Posterior vena cava (tissue), 2 donors: ENCODE results near the gene MEGF10. TPM values are rescaled to one million over a fixed set of nuclear protein-coding genes. Genes with fewer than 3 reads are reported as not detected.
"Not testable (repeated sequence)": the region's sequence is repeated elsewhere in the genome, so short reads cannot be mapped to it uniquely, and the experiment has no call there.

Experiments
- DNase-seq: peaks from one replicate; pipeline ENCODE4 v3.0.0-alpha.2; 2020; ENCODE audit warnings: low spot score
- intact Hi-C, 2 donors: fragments of 100-400 bp; cut with DNase I; formaldehyde crosslinking; loops; one replicate each; pipeline versions ENCODE4 v1.14.1 to v1.14.2; 2022 to 2023
- long read RNA-seq, 2 donors: library from polyadenylated mRNA; unstranded; transcript quantifications; one replicate each; pipeline ENCODE4 v2.0.0, GENCODE V29; 2020 to 2021
- total RNA-seq, 2 donors: library from RNA; stranded (reverse); fragmentation: NEBNext Ultra II Directional; extraction: Animal tissue kit (Norgen Biotek cat#: 25700); gene quantifications; one replicate each; pipeline ENCODE4 v1.2.1, GENCODE V29; 2021
- donor health status: DM: yes; HTN: yes; CAD: no.
- donor health status: DM: yes; HTN: yes; CAD: no.

MEGF10 gene
- under 1 TPM; 0.19 to 0.29 TPM for total RNA-seq
- long read RNA-seq, donor 1: 0 reads
- long read RNA-seq, donor 2: 0 reads

DNA sequence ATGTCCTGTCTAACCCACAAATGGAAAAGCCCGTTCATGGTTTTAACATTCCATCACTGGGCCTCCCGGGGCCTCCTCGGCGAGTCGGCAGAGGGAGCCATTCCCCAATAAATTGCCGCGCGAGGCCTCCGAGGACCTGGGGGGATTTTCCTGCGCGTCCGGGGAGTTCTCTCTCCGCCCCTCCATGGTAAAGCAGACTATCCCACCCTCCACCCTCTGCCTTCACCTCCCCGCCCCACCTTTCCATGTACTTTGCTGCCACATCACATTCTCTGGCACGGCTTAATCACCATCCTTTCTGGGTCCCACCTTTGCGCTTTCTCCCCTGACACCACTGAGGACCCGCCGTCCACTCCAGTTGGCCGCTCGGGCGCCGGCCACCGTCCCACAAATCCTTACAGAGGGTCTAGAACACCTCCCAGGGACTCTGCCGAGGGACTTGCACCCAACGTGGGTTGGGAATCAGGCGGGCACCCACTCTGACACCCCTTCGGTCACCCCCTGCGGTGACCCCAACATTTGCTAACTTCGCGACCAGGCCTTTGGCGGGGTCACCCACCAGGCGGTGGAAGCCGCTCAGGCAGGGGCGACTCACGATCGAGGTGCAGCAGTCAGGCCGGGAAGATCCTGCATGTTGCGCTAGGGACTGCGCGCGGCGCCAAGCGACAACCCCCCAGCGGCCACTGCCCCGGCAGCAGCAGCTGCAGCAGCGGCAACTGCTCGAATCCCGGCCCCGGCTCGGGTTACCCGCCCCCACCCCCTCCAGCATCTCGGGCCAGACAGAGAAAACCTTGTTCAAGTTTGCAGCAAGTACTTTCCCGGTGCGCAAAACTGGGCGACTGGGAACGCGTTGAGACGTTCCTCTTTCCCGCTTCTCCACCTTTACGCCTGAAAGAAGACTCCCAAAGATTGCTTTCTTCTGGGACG, at the start of gene MEGF10:
MEGF10 (plus strand) TSS at position 778 of the 927 bp plus-strand sequence. CDS start 40,513 bp downstream, outside the sequence.
- intact Hi-C loops: no loop called here
- DNase-seq: peak; percentile 81

DNA sequence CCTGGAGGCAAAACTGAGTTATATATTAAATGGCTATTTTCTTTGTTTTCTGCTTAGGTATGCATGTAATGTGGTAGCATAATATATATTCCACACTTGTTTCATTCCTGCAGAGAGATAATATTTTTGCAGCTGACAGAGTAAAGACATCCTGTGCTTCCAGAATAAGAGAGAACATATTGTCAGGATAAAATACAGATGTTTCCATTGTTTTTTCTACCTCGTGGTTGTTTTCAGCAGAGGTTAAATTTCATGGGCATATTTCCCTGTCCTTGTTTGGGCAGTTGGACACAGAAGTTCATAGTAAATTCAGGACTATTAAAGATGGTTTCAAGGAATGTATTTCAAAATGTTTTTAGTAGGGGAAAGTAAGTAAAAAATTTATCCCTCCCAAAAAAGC, 47.6 kb upstream of the MEGF10 start:
- intact Hi-C loops: no loop called here
- no peak for DNase-seq

DNA sequence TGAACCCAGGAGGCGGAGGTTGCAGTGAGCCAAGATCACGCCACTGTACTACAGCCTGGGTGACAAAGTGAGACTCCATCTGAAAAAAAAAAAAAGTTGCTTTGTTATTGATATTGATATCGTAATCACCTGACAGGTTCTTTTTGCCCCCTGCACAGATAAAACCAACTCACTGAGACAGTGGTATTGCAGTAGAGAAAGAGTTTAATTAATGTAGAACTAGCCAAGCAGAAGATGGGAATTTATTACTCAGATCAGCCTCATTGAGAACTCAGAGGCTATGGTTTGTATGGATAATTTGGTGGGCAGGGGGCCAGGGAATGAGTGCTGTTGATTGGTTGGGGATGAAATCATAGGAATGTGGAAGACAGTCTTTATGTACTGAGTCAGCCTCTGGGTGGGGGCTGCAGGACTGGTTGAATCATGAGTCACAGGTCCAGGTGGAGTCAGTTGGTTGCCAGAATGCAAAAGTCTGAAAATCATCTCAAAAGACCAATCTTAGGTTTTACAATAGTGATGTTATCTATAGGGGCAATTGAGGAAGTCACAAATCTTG, 35.8 kb upstream of the MEGF10 start:
- DNase-seq: no peak

DNA sequence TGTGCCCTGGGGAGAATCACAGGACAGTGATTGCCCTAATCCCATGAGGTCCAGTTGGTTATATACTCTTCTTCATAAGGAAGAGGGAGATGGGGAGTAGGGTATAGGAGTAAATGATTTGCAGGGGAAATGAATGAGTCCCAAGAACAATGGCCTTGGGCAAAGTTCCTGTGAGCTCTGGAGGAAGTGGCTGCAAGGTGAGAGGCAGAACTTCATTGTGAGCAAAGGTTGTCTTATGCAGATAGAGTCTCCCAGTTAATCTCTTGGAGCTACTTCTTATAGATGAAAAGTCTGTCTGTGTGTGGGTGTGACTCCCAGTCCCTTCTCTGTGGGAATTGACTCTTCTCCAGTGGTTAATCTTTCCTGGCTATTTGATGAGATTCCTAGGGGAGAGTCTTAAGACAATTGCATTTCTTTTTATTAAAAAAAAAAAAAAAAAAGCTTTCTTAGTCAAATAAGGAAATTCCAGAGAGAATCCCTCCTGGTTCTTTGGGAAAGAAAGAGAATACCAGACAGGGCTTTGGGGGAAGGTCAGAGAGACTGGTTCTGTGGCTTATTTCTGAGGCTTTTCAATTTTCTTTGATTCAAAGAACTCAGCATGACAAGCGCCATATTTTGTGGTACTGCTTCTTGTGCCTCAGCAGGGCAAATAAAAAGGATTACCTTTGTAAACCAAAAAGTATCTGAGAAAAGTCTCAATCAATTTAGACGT, 33.6 kb upstream of the MEGF10 start:
- no peak for DNase-seq
- intact Hi-C loops: no loop called here

More for the DNA sequence above, 35.8 kb upstream of the MEGF10 start:
- intact Hi-C loops: no loop called here

DNA sequence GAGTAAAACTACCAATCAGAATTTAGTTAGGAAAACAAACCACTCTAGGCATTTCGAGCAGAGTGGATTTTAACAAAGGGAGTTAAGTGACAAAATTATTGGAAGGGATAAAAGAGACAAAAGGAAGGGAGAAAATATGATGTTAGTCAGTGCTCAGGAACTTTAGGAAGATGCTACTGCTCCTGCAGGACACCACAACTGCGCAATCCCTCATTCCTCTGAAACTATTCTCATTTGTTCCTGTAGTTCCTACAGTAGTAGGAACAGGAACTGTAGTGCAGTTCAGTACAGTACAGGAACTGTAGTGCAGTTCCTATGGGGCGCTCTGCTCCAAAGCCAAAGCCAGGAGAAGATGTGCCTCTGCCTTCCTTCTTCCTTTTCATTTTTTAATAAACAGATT, 29.9 kb upstream of the MEGF10 start:
- no peak for DNase-seq
- intact Hi-C loops: no loop called here

DNA sequence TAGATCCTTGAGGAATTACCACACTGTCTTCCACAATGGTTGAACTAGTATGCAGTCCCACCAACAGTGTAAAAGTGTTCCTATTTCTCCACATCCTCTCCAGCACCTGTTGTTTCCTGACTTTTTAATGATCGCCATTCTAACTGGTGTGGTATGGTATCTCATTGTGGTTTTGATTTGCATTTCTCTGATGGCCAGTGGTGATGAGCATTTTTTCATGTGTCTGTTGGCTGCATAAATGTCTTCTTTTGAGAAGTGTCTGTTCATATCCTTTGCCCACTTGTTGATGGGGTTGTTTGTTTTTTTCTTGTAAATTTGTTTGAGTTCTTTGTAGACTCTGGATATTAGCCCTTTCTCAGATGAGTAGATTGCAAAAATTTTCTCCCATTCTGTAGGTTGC, 25.1 kb upstream of the MEGF10 start:
- intact Hi-C loops: not testable (repeated sequence)

DNA sequence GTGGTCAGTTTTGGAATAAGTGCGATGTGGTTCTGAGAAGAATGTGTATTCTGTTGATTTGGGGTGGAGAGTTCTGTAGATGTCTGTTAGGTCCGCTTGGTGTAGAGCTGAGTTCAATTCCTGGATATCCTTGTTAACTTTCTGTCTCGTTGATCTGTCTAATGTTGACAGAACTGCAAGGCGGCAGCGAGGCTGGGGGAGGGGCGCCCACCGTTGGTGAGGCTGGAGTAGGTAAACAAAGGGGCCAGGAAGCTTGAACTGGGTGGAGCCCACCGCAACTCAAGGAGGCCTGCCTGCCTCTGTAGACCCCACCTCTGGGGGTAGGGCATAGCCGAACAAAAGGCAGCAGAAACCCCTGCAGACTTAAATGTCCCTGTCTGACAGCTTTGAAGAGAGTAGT, 22.3 kb upstream of the MEGF10 start:
- DNase-seq, intact Hi-C loops: not testable (repeated sequence)

More for the DNA sequence above, 25.1 kb upstream of the MEGF10 start:
- DNase-seq: not testable (repeated sequence)

DNA sequence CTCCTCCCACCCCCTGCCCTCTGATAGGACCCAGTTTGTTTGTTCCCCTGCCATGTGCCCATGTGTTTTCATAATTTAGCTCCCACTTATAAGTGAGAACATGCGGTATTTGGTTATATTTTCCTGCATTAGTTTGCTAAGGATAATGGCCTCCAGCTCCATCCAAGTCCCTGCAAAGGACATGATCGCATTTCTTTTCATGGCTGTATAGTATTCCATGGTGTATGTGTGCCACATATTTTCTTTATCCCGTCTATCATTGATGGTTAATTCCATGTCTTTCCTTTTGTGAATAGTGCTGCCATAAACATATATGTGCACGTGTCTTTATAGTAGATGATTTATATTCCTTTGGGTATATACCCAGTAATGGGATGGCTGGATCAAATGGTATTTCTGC, 19.9 kb upstream of the MEGF10 start:
- DNase-seq, intact Hi-C loops: not testable (repeated sequence)

DNA sequence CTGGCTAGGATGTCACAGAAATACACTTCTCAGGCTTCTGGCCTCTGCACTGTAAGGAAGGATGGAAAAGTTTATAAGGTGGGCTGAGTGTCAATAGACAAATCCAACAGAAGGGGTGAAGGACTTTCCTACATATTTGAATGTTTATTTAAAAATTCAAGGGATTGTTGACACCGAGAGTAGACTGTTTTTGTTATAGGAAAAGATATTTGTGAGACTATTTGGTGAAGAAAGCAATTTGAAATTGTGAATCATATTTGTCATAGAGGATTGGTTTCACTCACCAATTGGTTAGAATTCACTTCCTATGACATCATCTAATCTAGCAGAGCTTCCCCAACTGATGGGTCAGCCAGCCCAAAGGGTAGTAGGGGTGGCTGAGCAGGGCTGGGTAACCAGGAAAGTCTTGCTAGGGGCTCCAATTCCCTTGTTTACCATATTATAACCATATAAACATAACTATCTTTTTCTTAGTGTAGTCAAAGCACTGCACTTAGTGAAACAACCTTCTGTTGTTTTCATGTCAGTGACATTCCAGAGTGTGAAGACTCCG, 14.9 kb upstream of the MEGF10 start:
- no peak for DNase-seq
- intact Hi-C loops: no loop called here

DNA sequence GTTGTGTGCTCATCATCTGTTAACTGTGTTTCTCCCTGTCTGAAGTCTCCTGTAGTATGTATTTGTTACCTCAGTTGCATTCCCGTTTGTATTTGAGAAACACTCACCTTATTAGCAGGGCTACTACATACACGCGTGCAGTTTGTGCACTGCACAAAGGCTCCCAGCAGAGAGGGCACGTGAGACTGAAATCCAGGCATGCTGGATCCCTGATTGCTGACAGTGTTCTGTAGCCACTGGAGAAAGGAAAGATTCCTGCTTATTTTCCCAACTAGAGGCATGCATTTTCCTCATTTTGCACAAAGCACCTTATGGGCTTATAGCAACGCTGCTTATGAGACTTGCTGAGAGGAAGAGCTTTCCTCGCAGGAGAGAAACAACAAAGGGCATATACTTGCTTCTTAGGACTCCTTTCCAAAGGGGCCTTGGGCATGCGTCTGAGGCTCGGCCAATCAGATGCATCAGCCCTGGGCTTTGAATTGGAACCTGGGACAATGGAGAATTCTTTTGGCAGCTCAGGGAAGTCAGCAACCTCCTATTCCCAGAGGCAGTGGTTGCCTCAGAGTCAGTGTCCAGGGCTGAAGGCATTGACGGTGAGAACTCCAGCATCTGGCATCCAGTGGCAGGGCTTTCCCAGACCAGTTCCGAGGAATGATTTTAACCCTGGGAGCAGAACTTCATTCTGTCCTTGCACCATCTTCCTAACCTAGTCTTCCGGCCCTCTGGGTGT, 9.9 kb upstream of the MEGF10 start:
- intact Hi-C loops: no loop called here

DNA sequence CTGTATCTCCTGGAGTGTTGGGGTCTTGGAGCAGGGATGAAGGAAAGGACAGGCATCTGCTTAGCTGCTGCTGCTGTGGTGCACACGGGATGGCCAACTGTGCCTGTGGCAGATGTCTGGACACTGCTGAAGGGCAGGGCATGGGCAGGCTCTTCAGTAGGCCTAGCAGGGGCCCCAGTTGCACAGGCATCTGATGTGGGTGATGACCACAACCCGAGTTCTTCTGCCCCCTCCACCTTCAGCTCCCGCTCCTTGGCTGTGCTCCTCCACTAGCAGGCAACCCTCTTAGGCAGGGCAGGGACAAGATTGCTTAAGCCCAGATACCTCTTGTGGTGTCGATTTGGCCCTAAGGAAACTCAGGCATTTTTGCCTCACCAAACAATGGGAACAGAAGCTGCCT, 9.0 kb upstream of the MEGF10 start:
- peak; percentile 64 for DNase-seq
- intact Hi-C loops: no loop called here

More for the DNA sequence above, 9.9 kb upstream of the MEGF10 start:
- DNase-seq: no peak

DNA sequence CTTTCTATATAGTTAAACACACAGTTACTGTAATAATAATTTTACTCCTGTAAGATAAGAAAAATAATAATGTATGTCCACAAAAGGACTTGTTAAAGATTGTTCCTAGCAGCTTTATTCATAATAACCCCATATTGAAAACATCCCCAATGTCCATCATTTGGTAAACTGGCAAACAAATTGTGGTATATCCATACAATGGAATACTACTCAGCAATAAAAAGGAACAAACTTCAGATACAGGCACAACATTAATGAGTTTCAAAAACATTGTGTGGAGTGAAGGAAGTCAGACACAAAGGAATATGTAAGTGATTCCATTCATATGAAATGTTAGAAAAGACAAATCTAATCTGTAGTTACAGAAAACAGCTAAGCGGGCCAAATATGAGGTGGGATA, 1.9 kb upstream of the MEGF10 start:
- intact Hi-C loops: no loop called here
- DNase-seq: no peak

DNA sequence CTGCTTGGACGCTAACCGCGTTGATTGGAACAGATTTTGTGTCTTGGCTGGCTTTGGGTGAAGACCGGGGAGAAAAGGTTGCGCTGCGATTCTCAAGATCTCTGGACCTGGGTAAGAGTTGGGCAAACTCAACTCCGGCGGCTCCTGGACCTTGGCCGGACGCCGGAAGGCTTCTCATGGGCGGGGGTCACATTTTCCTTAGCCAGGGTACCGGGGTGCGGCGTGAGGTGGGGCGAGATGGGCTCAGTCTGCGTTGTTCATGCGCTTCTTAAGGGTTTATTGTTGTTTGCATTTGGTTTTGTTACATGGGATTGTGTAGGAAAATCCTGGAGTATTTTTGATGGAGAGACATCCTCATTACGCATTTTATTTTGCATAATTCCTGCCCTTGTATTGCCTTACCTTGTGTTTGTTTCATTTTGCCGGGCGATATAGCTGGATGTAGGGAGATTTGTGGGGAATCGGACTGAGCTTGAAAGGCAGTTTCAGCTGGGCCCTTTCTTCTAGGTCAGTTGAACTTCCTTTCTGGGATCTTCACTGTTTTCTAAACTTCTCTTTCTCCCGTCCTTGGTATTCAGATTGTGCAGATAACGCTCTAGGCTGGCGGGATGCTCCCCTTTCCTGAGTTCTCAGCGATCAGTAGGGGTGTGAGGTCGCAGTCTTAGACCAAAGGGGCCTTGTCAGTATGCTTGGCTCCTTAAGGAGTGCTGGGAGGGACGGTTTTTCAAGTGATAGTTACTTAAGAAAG, 524 bp downstream of the MEGF10 start:
- intact Hi-C loops: no loop called here
- DNase-seq: no peak

DNA sequence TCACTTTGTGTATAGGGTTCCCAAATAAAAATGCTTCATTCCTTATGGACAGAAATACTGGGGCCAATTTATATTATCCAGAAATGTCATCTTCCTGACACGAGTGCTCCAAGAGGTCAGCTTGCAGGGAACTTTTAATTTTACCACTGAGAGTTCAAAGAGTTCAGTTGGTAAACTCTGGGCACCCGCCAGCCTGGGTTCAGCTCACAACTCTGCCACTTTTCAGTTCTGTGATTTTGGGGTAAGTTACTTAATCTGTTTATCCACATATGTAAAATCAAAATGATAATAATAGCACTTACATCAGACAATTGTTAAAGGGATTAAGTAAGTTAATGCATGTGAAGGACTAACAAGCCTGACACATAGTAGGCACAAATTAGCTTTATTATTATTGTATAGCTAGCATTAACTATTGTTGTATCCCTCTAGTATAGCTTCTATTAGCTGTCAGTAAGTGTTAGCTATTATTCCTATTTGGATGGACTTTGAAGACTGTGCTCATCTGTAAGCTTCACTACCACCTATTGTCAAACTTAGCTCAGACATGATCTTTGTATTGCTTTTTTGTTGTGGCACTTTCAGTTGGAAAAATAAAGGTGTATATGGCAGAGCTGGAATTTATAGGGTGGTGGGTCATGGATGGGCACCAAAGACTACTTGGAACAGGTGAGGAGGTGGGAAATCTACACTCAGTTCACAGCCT, 1.6 kb downstream of the MEGF10 start:
- intact Hi-C loops: no loop called here
- no peak for DNase-seq

DNA sequence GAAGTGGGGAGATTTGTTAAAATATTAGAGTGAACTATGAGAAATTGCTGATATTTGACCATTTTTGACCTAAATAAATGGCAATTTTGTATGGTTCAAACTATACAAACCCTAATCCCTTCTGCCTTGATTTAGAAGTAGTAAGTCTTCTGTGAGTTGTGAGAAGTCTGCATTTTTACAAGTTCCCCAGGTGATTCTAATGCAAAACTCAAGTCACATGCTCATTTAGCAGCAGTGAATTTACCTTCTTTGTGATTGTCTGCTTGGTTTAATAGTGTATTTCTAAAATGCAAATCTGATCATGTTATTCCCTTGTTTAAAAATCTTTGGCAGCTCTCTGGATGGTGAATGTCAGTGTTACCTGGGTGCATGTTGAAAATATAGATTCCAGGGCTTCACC, 2.8 kb downstream of the MEGF10 start:
- intact Hi-C loops: no loop called here
- no peak for DNase-seq

DNA sequence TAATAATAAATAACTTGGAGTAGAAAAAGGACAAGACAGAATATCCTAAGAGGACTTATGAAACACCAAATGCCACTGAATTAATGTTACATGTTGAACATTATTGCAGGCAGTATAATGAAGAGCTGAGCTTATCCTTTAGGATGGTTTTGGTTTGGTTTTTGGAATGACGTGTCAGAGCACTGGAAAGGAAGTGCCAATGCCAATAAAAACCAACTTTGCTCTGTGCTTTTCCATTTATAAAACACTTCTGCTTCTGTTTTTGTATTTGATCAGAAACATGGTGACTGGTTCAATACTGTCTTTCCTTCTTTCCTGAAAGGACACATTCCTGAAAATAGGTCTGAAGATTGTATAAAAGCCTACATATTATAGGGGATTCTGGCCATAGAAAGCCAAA, 4.2 kb downstream of the MEGF10 start:
- DNase-seq: no peak
- intact Hi-C loops: no loop called here

DNA sequence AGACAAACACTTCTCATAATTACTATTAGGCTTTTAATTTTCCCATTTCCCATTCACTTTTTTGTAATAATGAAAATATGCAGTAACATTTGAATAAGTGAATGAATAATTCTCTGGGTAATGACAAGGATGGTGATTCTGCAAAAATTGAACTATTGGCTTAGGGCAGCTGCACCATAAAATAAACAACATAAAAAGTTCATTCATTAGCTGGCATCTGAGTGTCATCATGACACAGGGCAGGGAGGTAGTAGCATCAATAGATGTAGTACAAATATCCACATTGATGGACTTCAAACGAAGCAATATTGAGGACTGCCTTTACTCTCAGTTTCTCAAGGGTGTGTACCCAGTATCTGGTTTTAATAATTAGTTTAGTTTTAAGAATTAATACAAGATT, 4.9 kb downstream of the MEGF10 start:
- DNase-seq: no peak
- intact Hi-C loops: no loop called here

DNA sequence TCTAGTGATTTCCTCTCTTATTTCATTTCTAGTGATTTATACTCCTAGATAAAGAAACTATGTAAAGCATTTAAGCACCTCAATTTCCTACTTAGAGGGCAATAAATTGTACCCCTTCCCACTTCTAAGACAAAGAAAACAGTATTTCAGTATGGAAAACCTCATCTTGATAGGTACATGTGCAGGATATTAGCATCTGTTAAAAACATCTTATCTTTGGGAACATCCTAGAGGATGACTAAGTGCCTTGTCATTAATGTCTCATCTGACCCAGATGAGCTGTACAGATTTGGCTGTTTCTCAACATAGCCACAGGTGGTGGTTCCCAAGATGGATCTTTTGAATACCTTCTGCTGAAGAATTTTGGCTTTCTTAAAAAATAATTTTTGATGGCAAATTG, 5.7 kb downstream of the MEGF10 start:
- intact Hi-C loops: no loop called here
- DNase-seq: no peak
